T-helper 2 cell treated with Interferon-gamma antibody and Interleukin-4, amounts not matched to agents 100 ng/mL and 5 ng/mL, for 36 hours (primary cell): Measurements from ENCODE around the gene SMARCAL1. TPM values are rescaled to one million over a fixed set of nuclear protein-coding genes. Genes with fewer than 3 reads are reported as not detected.

Source experiments
- intact Hi-C: fragments of 100-400 bp; cut with micrococcal nuclease; formaldehyde crosslinking; loops from one replicate; pipeline ENCODE4 v1.15.1; 2023
- total RNA-seq: library from RNA; stranded (reverse); gene quantifications from 2 replicates; pipeline ENCODE4 v1.2.3, GENCODE V29; 2022

SMARCAL1 gene
- total RNA-seq, 1 donor from 2014 or later, result 27.9 TPM

DNA sequence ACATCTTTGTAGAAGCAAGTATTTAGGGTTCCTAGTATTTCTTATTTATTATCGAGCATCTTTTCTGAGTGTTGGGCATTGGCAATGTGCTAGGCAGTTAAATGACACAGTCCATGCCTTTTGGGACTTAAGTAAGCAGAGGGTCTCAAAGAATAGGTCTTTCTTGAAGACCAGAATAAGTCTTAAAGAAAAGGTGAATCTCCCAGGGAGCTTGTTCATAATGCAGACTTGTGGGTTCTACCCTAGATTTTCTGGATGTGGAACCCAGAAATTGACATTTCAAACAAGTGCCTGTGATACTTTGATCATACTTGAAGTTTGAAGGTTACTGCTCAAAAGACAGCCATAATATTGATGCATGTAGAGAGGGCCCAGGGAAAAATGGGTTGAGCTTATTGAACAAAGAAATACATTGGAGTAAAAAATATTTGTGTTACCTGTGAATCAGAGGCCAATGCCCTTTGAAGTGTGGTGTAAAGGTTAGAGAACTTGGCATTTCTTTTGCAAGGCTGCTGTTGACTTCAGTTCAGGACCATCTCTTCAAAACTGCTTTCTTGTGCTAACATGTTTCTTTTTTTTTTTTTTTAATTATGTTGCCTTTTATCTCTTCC, 110.7 kb downstream of the SMARCAL1 start:
- intact Hi-C loops, result no loop called here

DNA sequence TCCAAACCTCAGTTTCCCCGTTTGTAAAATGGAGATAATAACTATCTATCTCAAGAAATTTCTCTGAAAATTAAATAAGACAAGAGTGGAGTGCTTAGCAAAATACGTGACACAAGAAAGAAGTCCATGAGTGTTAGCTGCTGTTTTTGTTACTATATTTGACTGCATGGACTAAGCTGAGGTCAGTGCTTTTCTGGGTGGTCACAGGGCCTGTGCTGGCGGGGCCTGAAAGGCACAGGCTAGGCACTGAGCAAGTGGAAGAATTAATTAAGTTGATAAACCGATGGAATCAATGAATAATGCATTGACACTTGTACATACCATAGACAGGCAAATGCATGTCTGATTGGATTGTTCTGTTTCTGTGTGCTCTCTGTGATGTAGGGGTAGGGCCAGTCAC, 113.7 kb downstream of the SMARCAL1 start:
- intact Hi-C loops, result no loop called here

DNA sequence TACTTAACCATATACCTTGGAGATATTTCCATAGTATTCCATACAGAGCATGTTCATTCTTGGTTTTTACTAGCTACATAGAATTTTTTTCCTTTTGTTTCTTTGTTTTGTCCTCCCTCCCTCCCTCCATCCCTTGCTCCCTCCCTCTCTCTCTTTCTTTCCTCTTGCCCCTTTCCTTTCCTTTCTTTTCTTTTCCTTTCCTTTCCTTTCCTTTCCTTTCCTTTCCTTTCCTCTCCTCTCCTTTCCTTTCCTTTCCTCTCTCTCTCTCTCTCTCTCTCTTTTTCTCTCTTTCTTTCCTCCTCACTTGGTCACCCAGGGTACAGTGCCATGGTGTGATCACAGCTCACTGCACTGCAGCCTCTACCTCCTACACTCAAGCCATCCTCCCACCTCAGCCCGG, 114.7 kb downstream of the SMARCAL1 start:
- intact Hi-C loops, result no loop called here

DNA sequence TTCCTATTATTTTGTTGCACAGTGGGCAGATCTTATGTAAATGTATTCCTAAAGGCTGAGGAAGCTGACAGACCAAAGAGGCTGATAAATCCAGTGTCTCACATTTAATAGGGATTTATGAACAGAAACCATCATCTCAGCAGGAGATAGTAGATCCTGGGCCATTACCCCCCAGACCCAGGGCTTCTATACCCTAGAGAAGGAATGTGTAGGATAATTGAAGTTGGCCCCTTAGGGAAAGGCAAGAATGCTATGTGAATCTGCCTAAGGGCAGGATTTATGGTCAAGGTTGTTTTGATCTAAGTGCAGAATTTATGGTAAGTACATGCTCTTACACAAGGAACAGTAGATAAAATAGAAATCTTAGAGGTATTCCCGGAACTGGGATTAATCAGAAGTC, 115.3 kb downstream of the SMARCAL1 start:
- intact Hi-C loops, result no loop called here

DNA sequence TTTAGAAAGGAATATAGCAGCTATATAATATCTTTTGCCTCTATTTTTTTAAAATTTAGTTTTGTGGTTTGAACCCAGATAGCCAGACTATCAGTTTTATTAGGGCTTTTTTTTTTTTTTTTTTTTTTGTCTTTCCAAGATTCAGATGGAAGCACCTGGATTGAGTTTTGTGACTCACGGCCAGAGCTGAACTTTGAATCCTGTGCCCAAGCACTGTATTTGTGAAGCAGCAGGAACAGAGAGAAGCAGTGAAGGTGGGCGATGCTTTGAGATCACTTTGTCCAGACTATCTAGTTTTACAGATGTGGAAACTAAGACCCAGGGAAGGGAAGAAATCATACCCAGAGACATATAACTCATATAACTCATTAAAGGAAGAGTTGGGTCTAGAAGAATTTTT, 120.3 kb downstream of the SMARCAL1 start:
- intact Hi-C loops, result no loop called here

Other genes with a start within 250 kb of the SMARCAL1 start
- gene MARCHF4, start 40.0 kb upstream of the SMARCAL1 start, total RNA-seq, result not detected in 2 replicates
- 2,258 and 2,310 TPM in 2 replicates for gene RPL37A, start 86.4 kb downstream of the SMARCAL1 start, total RNA-seq
- 24.9 and 25.7 TPM in 2 replicates for gene IGFBP2, start 220.9 kb downstream of the SMARCAL1 start, total RNA-seq